AG09319 (cell line): ENCODE results near the gene INA.

Experiments used
- DNase-seq: peaks from one replicate; pipeline ENCODE4 v3.0.0-alpha.2; 2010; ENCODE audit warnings: low read depth; ENCODE audit errors: extremely low read depth
- CTCF ChIP-seq: IDR thresholded peaks from 2 replicates; pipeline ENCODE4 v1.5.1; 2011; ENCODE audit warnings: low read depth, mild to moderate bottlenecking, inconsistent platforms, low read length, moderate library complexity

Gene INA

GRCh38 chr10:103277713-103278536 is 987 bp downstream of the INA start:
- no peak for DNase-seq
- TF ChIP-seq CTCF, result no peak

- no peak for TF ChIP-seq CTCF
- no peak for DNase-seq
These were observed 1.5 kb downstream of the INA start for GRCh38 chr10:103278537-103278823.

- no peak for DNase-seq
These were observed 1.9 kb downstream of the INA start for GRCh38 chr10:103278862-103279298.

GRCh38 chr10:103280031-103280430 is 3.1 kb downstream of the INA start:
- DNase-seq, result no peak
- no peak for TF ChIP-seq CTCF

More at GRCh38 chr10:103278862-103279298, 1.9 kb downstream of the INA start:
- no peak for TF ChIP-seq CTCF

- DNase-seq, result no peak
- TF ChIP-seq CTCF, result no peak
These were observed 3.6 kb downstream of the INA start for GRCh38 chr10:103280506-103280905.

GRCh38 chr10:103281753-103282152 is 4.8 kb downstream of the INA start:
- DNase-seq, result no peak
- no peak for TF ChIP-seq CTCF

GRCh38 chr10:103282961-103283360 is 6.0 kb downstream of the INA start:
- no peak for DNase-seq
- TF ChIP-seq CTCF, result no peak
